NCI-H82 treated with DMSO at 0.1 percent for 48 hours (cell line): ENCODE data around the gene UMODL1.

Source experiments
- DNase-seq: peaks from one replicate; lab custom pipeline; 2025; ENCODE audit not compliant: unreplicated experiment; lab: John Stamatoyannopoulos, UW

The UMODL1 gene

GRCh38 chr21:42182713-42183371, 111.7 kb downstream of the UMODL1 start:
- no peak for DNase-seq

- DNase-seq: no peak
These were observed 112.5 kb downstream of the UMODL1 start for GRCh38 chr21:42183374-42184266.

GRCh38 chr21:42186591-42186990, 115.5 kb downstream of the UMODL1 start:
- no peak for DNase-seq

- no peak for DNase-seq
These were observed 117.0 kb downstream of the UMODL1 start for GRCh38 chr21:42187976-42188653.

GRCh38 chr21:42188663-42189062, 117.5 kb downstream of the UMODL1 start:
- no peak for DNase-seq

GRCh38 chr21:42189431-42189830, 118.3 kb downstream of the UMODL1 start:
- DNase-seq: no peak

- no peak for DNase-seq
These were observed 118.9 kb downstream of the UMODL1 start for GRCh38 chr21:42189860-42190485.

- no peak for DNase-seq
These were observed 119.4 kb downstream of the UMODL1 start for GRCh38 chr21:42190486-42190863.

- DNase-seq: no peak
These were observed 119.9 kb downstream of the UMODL1 start for GRCh38 chr21:42191064-42191463.

GRCh38 chr21:42191696-42192595, 120.8 kb downstream of the UMODL1 start:
- no peak for DNase-seq
